GM21786 (cell line): ENCODE measurements around the gene MAD1L1.

Experiments used
- ATAC-seq: cut with Tn5 transposase; IDR thresholded peaks from one replicate; pipeline ENCODE4 v1.9.1; 2021; ENCODE audit not compliant: unreplicated experiment

The MAD1L1 gene

DNA sequence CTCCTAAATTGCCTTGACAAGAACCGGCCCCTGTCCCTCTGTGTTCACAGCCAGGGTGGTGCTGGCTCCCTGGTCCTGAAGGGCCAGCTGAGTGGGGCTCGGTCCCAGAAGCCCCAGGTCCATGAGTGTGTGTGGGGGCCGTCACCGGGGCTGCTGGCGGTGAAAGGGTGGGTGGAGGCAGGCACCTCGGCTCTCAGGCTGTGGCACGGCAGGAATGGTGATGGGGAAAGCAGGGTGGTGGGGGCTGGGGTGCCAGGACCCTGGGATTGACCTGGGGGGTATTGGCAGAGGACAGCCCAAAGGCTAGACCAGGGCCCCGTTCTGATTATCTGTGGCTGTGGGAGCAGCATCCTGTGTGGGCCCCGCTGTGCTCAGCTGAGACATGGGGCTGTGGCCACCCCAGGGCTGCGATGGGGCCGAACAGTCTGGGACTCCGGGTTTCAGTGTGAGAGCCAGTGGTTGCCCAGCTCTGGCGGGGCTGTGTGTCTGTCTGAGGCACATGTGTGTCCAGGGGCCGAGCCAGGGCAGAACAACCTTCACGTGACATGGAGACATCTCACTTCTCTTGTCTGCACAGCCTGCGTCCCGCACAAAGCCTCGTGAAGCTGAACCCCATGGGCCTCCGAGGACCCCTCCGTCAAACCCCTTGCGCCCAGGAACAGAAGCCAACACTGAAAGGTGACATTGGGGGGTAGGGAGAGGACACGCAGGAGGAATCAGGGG is 418.5 kb downstream of the MAD1L1 start:
- ATAC-seq = no peak

DNA sequence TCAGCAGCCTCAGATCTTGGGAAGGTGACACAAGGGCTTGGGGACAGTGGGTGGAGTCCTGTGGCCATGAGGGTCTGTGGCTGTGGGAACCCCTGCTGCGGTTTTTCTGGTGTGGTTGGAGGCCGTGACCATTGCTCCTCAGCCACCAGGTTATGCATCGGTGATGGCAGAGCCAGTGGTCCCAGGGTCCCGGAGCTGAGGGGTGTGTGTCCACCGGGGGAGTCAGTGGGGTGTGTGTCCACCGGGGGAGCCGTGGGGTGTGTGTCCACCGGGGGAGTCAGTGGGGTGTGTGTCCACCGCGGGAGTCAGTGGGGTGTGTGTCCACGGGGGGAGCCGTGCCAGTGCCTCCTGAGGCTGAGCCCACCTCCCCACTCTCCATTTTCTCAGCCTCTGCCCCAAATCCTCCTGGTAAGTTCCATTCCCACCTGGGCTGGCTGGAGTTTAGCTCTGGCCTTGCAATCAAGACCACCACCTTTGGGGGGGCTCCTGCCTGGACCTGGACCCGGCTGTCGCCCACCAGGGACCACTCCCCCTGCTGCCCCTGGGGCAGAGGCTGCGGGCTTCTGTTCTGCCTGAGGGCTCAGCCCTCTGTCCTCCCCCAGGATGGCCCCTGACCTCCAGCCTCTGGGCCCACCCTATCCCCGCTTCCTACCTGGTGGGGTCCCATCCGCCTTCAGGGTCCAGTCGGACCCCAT is 419.2 kb downstream of the MAD1L1 start:
- ATAC-seq = no peak

GRCh38 chr7:1812509-1813393 is 420.0 kb downstream of the MAD1L1 start:
- no peak for ATAC-seq

DNA sequence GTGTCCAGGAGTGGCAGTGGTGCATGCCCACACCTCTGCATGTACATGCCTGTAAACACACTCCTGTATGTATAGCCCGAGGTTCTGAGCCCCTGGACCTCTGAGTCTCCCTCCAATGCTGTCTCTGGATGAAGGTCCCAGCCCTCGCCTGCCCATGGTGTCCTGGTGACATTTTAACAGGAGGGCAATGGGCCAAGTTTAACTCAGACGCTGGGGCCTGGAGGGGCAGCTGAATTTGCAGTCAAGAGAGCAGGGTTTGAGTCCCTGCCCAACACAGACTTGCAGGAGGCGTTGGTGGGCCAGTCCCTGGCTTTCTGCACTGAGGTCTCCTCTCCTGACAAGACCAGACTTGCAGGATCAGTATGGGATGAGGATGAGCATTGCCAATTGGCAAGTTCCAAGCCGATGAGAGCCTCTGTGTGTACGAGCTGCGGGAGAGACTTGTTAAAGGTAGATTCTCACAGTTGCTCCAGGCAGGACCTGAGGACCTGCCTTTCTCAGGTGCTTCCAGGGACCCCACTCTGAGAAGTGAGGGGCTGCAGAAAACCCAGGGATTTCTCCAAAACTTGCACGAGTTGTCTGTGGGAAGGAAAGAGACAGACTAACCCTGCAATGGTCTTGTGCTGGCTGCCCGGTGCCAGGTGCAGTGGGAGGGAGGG is 420.8 kb downstream of the MAD1L1 start:
- ATAC-seq = no peak

DNA sequence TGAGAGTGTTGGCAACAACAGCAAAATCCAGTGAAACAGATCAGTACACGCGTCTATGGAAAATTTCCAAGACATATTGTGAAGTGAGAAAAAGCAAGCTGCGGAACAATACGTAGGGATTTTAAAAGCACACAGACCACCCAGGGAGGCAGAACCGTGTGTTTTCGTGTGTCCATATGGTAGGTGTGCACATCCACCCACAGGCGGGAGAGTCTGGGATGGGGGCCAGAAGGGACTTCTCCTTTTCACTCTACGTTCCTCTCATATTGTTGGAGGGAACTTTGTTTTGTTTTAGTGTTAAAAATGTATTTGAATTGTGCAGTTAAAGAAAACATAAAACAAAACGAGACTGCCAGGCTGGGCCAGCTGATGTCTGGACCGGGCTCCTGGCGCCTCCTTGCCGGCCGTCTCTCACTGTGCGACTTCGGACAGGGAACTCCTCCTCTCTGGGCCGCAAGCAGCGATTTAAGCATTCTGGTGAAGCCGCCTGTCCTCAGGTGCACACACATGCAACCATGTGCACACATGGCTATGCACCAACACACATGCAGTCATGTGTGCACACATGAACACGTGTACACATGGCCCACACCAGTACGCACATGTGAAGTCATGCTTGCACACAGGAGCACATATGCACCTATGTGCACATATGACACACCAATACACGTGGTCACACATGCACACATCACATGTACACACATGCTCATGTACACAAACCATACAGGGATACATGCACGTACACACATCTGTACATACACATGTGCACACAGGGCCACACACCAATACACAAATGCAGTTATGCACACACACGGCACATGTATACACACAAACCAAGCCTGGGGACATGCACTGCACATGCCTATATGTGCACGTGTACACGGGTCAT is 421.5 kb downstream of the MAD1L1 start:
- ATAC-seq = no peak

GRCh38 chr7:1810521-1810920 is 422.2 kb downstream of the MAD1L1 start:
- ATAC-seq = no peak

DNA sequence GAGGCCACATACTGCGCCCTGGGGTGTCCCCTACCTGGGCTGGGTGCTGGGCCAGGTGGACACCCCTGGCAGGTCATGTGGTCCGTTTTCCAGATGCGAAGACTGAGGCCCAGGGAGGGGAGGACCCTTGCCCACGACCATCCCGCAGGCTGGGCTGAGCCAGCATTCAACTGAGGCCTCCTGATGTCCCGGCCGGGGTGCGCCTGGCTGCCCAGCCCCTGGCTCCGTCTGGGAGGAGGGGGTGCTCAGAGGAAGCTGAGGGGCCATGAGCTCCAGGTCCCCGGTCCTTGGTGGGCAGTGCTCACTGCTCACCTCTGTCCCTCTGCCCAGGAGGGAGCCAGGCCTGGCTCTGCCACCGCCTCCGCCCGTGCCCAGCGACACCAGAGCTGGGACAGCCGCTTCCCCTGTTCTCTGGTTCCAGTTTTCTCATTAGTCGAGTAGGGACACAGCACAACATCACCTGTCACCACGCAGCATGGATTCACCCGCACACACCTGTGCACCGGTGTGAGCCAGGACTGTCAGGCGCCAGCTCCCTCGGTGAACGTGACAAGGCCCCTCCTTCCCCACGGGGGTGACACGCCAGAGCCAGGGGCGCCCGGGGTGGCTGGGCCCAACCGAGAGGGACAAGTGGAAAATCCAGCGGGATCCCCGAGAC is 423.0 kb downstream of the MAD1L1 start:
- ATAC-seq = no peak

- ATAC-seq = no peak
These were observed 423.7 kb downstream of the MAD1L1 start for GRCh38 chr7:1809070-1809469.

GRCh38 chr7:1807821-1808600 is 424.7 kb downstream of the MAD1L1 start:
- no peak for ATAC-seq

GRCh38 chr7:1806354-1806753 is 426.4 kb downstream of the MAD1L1 start:
- no peak for ATAC-seq

- no peak for ATAC-seq
These were observed 428.4 kb downstream of the MAD1L1 start for GRCh38 chr7:1804310-1804709.

- ATAC-seq = no peak
These were observed 429.8 kb downstream of the MAD1L1 start for GRCh38 chr7:1802899-1803298.

DNA sequence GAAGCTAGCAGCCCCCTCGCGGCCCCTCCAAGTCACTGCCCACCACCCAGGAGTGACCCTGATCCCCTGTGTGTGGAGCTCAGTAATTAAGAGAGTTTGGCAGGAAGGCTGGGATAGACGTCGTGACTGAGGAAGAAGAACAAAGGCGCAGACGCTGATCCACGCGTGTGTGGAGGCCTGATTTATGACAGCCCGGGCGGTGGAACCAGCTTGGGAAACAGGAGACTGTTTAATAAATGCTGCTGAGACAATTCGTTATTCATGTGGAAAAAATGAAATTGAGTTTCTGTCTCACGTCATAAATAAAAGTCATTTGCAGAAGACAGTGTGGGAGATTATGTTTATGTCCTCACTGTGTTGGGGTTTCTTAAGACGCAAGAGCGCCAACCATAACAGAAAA is 431.8 kb downstream of the MAD1L1 start:
- ATAC-seq = no peak

DNA sequence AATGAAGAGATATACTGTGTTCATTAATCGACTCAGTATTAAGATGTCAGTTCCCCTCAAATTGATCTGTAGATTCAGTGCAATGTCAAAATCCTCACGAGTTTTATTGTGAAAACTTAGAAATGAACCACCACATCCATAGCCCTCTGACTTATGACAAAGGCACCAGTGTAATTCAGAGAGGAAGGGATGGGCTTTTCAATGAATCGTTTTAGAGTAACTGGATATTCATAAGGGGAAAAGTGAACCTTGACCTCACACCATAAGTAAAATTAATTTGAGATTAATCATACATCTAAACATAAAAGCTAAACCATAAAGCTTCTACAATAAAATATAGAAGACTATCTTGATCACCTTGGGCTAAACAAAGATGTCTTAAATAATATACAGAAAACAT is 434.6 kb downstream of the MAD1L1 start:
- ATAC-seq = no peak

GRCh38 chr7:1794888-1795542 is 437.7 kb downstream of the MAD1L1 start:
- no peak for ATAC-seq

DNA sequence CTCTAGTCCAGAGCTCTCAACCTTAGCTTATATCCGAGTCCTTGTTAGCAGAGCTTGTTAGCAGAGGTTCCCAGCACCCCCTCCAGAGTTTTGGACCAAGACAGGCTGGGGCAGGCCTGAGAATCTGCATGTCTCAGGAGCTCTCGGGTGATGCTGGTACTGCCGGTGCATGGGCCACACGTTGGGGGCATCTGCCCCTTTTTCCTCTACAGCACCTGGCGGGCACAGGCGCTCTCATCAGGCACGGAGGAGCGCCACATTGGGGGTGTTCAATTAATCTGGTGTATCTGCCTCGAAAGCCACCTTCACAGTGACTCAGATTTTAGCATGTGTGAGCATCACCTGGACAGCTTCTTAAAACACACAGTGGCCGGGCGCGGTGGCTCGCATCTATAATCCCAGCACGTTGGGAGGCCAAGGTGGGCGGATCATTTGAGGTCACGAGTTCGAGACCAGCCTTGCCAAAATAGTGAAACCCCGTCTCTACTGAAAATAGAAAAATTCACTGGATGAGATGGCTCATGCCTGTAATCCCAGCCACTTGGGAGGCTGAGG is 445.0 kb downstream of the MAD1L1 start:
- ATAC-seq = no peak

DNA sequence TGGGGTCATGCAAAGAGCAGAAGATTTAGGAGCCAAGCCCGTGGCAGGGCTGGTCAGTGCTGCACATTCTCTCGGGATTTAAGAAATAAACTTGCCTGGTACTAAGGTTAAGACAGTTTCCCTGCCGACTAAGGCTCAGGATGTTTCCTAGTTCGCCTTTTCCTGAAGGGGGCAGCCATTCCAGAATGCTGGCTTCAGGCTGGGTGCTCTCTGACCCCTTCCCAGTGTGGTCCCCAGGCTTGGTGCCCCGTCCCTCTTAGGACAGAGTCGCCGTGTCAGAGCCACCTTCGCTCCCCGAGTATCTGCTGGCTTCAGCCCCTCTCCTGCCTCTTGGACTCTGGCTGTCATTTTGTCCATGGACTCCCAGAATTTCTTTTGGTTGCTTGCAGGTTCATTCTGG is 445.5 kb downstream of the MAD1L1 start:
- ATAC-seq = no peak

DNA sequence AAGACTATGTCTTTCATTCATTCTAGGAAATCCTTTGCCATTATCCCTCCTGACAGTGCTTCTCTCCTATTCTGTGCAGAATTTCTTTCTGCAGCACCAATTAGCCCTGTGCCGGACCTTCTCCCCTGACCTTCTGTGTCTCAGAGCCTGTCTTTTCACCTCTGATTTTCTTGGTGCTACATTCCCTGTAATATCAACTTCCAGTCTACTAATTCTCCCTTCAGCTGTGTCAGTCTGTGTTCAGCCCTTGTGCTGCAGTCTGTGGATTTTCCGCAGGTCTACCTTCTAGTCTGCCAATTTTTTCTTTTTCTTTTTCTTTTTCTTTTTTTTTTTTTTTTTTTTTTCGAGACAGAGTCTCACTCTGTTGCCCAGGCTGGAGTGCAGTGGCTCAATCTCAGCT is 446.9 kb downstream of the MAD1L1 start:
- no peak for ATAC-seq
